ENCODE measurements around the gene ECHDC3. TPM values are rescaled to one million over a fixed set of nuclear protein-coding genes. Genes with fewer than 3 reads are reported as not detected.

ECHDC3 gene
- total and polyA plus RNA-seq, 2 donors (not counting 3 experiments of a cell fraction or from before 2014, with no cell fraction given): 6.0 to 7.3 TPM

GRCh38 chr10:11723359-11723758, 18.8 kb upstream of the ECHDC3 start:
- FAIRE-seq (no peak), DNase-seq (ENCODE audit: low read depth, low spot score) (no peak)
- no peak overlapping the region for H3K4me2 ChIP-seq (ENCODE audit: insufficient read depth, low read length)
- H3K9ac ChIP-seq (replicated peaks; ENCODE audit: extremely low read depth, insufficient read depth, low read length): no peak overlapping the region
- no peak overlapping the region for H3K4me3 ChIP-seq (replicated peaks in 1 of 3; ENCODE audit: insufficient read depth in 1 of 3, low read depth in 1 of 3, low read length in 3 of 3)
- H3K27me3 ChIP-seq (ENCODE audit: control insufficient read depth in 2 of 2, insufficient read depth in 2 of 2, low read length in 2 of 2): peaks cover 0 to 3% of the 10 kb centered on the region in 2 experiments
- dilution Hi-C loops (cut with MboI; ENCODE audit: extremely low pct_ligation_motif_present, low sequenced_read_pairs) (no loop called here), intact Hi-C loops (cut with micrococcal nuclease) (no loop called here)
- no peaks in the 10 kb centered on the region for H3K9me1 ChIP-seq (replicated peaks; ENCODE audit: control insufficient read depth, extremely low read depth, insufficient read depth, low read length)
- no peak for TF ChIP-seq MYC (IDR thresholded peaks at IDR 0.05; ENCODE audit: low read depth, low read length)
- TF ChIP-seq MAX (IDR thresholded peaks at IDR 0.05; ENCODE audit: insufficient read depth, insufficient read length): no peak
- TF ChIP-seq FOS (IDR thresholded peaks at IDR 0.05; ENCODE audit: borderline replicate concordance, insufficient read depth, low read length): no peak
- no peak overlapping the region for H3K27ac ChIP-seq (ENCODE audit: insufficient read depth, low read depth, low read length)
- no peaks in the 10 kb centered on the region for H4K20me1 ChIP-seq (replicated peaks; ENCODE audit: control insufficient read depth, extremely low read depth, insufficient read depth, low read length)
- POLR2A ChIA-PET: no interaction called here
- H3K36me3 ChIP-seq (ENCODE audit: control insufficient read depth in 2 of 2, extremely low read depth in 1 of 2, insufficient read depth in 2 of 2, low read length in 2 of 2): no peaks in the 10 kb centered on the region
- no peaks in the 10 kb centered on the region for H3K4me1 ChIP-seq (ENCODE audit: control insufficient read depth, extremely low read depth, insufficient read depth, low read length)
- BruUV-seq (replicated peaks): no TSS peak
- H3K9me3 ChIP-seq (replicated peaks; ENCODE audit: control insufficient read depth, insufficient read depth, low read length): no peaks in the 10 kb centered on the region
- CTCF ChIA-PET: interaction anchor here (0.9 to 6.2 kb wide), 3 partner anchors 208 to 264 kb away, joined by 3 to 133 read pairs (median 5); no protein-coding TSS in a partner anchor
- H2AFZ ChIP-seq (ENCODE audit: low read depth, low read length): no peak overlapping the region
- no peaks in the 10 kb centered on the region for H3K79me2 ChIP-seq (ENCODE audit: control insufficient read depth, insufficient read depth, low read length)

- Histone ChIP-seq H3K9me3 (replicated peaks; ENCODE audit: control insufficient read depth, insufficient read depth, low read length) (no peaks in the 10 kb centered on the region), H3K79me2 (ENCODE audit: control insufficient read depth, insufficient read depth, low read length) (no peaks in the 10 kb centered on the region), H3K4me1 (ENCODE audit: control insufficient read depth, extremely low read depth, insufficient read depth, low read length) (no peaks in the 10 kb centered on the region), H3K9me1 (replicated peaks; ENCODE audit: control insufficient read depth, extremely low read depth, insufficient read depth, low read length) (no peaks in the 10 kb centered on the region), H3K9ac (replicated peaks; ENCODE audit: extremely low read depth, insufficient read depth, low read length) (no peak overlapping the region), H2AFZ (ENCODE audit: low read depth, low read length) (no peak overlapping the region), H3K4me2 (ENCODE audit: insufficient read depth, low read length) (no peak overlapping the region), H3K4me3 (replicated peaks in 1 of 3; ENCODE audit: insufficient read depth in 1 of 3, low read depth in 1 of 3, low read length in 3 of 3) (no peak overlapping the region), H4K20me1 (replicated peaks; ENCODE audit: control insufficient read depth, extremely low read depth, insufficient read depth, low read length) (no peaks in the 10 kb centered on the region), H3K27me3 (ENCODE audit: control insufficient read depth in 2 of 2, insufficient read depth in 2 of 2, low read length in 2 of 2) (peaks cover 0 to 3% of the 10 kb centered on the region in 2 experiments), H3K27ac (ENCODE audit: insufficient read depth, low read depth, low read length) (no peak overlapping the region), H3K36me3 (ENCODE audit: control insufficient read depth in 2 of 2, extremely low read depth in 1 of 2, insufficient read depth in 2 of 2, low read length in 2 of 2) (no peaks in the 10 kb centered on the region)
- BruUV-seq (replicated peaks): no TSS peak
- intact Hi-C loops (cut with micrococcal nuclease): loop anchor here (1.0 kb wide), 3 partner anchors 33 to 210 kb away; no protein-coding TSS in a partner anchor
- peak; percentile 71 for DNase-seq (ENCODE audit: low read depth, low spot score)
- POLR2A ChIA-PET: no interaction called here
- dilution Hi-C loops (cut with MboI; ENCODE audit: extremely low pct_ligation_motif_present, low sequenced_read_pairs): no loop called here
- FAIRE-seq: peak; percentile 95
- TF ChIP-seq MAX (IDR thresholded peaks at IDR 0.05; ENCODE audit: insufficient read depth, insufficient read length): no peak
- TF ChIP-seq EZH2 (IDR thresholded peaks at IDR 0.05; ENCODE audit: borderline replicate concordance, low read depth, low read length, severe bottlenecking): no peak
- TF ChIP-seq, protein P1, sequence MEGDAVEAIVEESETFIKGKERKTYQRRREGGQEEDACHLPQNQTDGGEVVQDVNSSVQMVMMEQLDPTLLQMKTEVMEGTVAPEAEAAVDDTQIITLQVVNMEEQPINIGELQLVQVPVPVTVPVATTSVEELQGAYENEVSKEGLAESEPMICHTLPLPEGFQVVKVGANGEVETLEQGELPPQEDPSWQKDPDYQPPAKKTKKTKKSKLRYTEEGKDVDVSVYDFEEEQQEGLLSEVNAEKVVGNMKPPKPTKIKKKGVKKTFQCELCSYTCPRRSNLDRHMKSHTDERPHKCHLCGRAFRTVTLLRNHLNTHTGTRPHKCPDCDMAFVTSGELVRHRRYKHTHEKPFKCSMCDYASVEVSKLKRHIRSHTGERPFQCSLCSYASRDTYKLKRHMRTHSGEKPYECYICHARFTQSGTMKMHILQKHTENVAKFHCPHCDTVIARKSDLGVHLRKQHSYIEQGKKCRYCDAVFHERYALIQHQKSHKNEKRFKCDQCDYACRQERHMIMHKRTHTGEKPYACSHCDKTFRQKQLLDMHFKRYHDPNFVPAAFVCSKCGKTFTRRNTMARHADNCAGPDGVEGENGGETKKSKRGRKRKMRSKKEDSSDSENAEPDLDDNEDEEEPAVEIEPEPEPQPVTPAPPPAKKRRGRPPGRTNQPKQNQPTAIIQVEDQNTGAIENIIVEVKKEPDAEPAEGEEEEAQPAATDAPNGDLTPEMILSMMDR (IDR thresholded peaks at IDR 0.05; ENCODE audit: extremely low read depth in 1 of 2, insufficient read depth in 1 of 2, low read depth in 1 of 2, low read length in 2 of 2): peak; percentile 65 to 73
- CTCF ChIA-PET: interaction anchor here (0.5 to 6.2 kb wide), 72 partner anchors 8 to 382 kb away, joined by 3 to 133 read pairs (median 4); partner anchors contain the start of genes ECHDC3 and USP6NL
Measured at GRCh38 chr10:11724938-11725776, 17.0 kb upstream of the ECHDC3 start.
